GM21786 (cell line): ENCODE measurements around the gene PDCD2L.
"Not testable (repeated sequence)": the region's sequence is repeated elsewhere in the genome, so short reads cannot be mapped to it uniquely, and the experiment has no call there.

Experiments
- ATAC-seq: cut with Tn5 transposase; IDR thresholded peaks from one replicate; pipeline ENCODE4 v1.9.1; 2021; ENCODE audit not compliant: unreplicated experiment

The PDCD2L gene

DNA sequence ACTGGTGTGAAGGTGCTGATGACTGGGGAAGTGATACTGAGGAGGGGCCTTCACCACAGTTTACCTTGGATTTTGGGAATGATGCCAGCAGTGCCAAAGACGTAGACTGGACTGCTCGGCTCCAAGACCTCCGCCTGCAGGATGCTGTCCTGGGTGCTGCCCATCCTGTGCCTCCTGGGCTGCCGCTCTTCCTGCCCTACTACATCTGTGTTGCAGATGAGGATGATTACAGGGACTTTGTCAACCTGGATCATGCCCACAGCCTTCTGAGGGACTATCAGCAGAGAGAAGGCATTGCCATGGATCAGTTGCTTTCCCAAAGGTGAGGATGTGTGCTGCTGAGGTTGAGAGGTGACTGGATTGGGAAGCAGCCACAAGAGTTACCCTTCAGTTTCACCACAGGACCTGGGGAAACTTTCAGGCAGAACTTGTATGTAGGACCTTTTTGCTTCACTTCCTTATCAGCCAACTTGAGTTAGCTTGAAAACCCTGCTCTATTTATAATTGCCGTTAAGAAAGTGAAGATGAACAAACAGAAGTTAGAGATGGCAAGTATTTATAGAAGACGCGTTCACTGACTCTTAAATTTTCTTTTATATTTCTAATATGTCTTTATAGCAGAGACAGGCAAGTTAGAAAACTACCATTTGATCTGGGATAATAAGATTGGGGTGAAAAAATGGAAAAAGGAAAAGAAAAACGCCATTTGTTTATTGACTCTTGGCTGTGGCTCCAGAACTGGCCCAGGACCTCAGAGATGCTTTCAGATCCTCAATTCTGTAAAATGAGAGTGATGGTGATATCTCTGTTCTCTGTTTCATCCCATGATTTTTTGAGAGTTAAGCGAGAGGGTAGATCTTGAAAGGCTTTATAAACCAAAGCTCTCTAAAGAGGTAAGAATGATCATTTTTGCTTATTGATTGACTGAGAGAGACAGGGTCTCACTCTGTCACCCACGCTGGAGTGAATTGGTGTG, 5.3 kb downstream of the PDCD2L start:
- no peak for ATAC-seq

- ATAC-seq, result no peak
Measured at GRCh38 chr19:34411216-34411615, 7.0 kb downstream of the PDCD2L start.

DNA sequence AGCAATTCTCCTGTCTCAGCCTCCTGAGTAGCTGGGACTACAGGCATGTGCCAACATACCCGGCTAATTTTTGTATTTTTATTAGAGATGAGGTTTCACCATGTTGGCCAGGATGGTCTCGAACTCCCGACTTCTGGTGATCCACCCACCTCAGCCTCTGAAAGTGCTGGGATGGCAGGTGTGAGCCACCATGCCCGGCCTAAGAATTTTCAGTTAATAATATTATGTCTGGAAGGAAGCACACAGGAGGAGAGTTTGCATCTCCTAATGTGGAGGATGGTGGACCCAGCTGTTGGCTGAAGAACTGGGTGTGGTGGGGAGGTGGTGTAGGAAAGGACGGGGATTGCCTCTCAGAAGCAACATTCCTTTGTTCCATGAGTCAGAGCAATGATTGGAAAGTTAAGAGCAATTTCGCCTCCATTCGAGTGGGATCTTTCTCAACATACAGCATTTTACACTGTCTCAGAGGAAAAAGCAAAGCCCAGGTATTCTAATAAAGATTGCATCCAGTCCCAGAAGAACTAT, 11.9 kb downstream of the PDCD2L start:
- ATAC-seq, result no peak

DNA sequence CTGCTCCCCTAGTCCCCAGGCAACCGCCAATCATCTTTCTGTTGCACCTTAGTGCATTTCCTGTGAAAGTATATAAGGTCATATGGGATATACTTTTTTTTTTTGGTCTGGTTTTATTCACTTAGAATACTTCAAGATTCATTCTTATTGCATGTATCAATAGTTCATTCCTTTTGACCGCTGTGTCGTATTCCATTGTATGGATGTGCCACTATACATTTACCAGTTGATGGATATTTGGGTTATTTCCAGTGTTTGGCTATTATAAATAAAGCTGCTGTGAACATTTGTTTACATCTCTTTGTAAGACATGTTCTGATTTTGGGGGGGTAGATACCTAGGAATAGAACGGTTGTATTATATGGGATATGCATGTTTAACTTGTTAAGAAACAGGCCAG, 14.1 kb downstream of the PDCD2L start:
- no peak for ATAC-seq

DNA sequence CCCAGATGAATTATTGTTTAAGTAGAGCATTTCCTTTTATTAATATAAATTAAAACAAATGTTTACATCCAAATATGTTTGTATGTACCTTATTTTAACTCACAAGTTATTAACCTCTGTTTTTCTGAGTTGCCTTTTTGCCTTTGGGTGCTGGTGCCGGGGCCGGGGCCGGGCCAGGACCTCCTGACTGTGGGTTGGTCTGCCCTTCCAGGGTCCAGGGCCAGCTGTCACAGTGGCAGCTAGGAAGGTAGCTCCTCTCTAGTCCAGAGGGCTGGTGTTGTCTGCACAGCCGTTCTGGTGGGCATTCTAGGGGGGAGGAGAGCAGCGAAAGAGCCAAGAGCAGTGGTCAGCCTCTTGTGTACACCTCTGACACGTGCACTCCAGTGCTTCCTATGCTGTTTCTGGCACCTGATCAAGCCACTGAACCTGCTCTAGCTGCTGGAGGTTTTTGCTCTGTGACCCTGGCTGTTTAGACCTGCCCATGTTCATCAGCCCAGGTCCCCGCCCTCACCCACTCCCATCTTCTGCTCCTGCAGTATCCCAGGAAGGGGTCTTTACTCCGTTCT, 22.0 kb downstream of the PDCD2L start:
- no peak for ATAC-seq

DNA sequence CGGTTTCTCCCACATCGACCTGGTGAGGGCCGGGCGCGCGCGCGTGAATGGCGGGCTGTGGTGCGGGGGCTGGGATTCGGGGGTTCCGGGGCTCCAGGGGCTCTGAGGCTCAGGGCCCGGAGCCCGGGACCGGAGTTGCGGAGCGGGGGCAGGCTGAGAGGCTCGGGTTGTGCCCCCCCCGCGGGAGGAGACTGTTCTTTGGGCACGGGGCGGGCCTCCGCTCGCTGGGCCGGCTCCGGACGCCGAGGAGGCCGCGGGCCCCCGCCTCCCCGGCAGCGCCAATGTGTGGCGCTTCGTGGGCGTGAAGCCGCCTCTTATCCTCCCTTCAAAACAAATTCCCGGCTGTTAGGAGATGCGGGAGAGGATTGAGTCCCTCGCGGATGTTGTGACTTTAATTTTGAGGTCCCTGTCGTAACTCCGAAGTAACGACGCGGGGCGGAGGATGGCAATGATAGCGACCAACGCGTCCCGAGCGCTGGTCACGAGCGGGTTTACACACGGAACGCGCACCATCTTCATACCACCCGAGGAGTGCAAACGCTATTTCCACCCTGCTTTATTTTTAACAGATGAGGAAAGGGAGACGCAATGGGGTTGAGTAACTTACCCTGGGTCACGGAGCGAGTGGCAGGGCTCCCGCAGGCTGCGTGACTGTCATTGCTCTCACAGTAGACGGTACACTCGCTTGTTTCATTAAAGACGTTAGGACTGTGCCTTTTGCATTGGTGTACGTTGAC, 24.5 kb downstream of the PDCD2L start:
- ATAC-seq, result peak; percentile 34

DNA sequence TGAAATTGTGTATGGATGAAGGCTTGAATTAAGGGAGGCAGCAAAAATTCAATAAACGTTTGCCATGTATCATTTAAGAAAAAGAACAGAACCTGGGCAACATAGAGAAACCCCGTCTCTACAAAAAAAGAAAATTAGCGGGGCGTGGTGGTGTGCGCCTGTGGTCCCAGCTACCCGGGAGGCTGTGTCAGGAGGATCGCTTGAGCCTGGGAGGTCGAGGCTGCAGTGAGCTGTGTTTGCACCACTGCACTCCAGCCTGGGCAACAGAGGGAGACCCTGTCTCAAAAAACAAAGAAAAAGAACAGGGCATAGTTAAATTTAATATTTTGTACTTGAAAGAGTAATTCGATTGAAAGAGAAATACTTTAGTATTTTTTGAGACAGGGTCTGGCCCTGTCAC, 25.4 kb downstream of the PDCD2L start:
- no peak for ATAC-seq

- ATAC-seq, result peak; percentile 50
Measured at GRCh38 chr19:34430738-34431625, 26.8 kb downstream of the PDCD2L start.

GRCh38 chr19:34431681-34432402, 27.6 kb downstream of the PDCD2L start:
- ATAC-seq, result no peak

GRCh38 chr19:34432797-34433196, 28.6 kb downstream of the PDCD2L start:
- no peak for ATAC-seq

DNA sequence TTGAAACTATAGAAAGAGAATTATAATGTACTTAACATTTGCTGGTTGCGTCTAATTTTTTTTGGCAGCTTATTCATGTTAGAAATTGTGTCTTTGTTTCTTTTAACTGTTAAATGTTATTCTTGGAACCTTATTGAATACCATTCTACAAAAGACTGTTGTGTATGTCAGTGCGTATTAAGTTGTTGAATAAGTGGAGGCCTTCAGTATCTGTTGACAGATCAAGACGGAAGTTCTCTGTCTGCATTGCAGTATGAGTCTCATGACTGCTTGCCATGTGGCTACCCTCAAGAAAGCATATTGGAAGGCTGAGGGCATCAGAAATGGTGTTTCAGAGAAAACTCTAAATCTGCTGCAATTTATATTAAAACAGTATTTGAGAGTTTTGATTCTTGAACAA, 32.5 kb downstream of the PDCD2L start:
- no peak for ATAC-seq

DNA sequence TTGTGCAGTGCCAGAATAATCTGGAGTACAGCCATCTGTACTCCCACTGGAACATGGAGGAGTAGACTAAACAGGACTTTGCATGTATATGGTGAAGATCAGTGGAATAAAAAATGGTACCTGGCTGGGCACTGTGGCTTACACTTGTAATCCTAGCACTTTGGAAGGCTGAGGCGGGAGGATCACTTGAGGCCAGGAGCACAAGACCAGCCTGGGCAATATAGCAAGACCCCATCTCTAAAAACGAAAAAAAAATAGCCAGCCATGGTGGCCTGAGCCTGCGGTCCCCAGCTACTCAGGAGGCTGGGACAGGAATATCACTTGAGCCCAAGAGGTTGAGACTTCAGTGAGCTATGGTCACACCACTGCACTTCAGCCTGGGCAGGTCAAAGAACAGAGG, 44.0 kb downstream of the PDCD2L start:
- ATAC-seq, result no peak

GRCh38 chr19:34452723-34453122, 48.5 kb downstream of the PDCD2L start:
- no peak for ATAC-seq

DNA sequence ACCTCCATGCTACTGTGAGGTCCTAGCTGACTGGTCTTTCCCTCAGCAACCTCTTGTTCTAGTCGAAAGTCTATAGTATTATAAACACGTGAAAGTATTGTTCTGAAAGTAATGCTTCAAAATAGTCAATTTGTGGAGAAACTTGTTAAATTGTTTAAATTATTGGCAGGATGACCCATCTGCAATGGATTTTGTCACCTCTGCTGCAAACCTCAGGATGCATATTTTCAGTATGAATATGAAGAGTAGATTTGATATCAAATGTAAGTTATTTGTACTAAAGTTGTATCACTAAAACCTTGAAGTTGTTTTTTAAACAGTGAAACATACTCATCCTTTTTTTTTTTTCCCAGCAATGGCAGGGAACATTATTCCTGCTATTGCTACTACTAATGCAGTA, 49.9 kb downstream of the PDCD2L start:
- no peak for ATAC-seq

DNA sequence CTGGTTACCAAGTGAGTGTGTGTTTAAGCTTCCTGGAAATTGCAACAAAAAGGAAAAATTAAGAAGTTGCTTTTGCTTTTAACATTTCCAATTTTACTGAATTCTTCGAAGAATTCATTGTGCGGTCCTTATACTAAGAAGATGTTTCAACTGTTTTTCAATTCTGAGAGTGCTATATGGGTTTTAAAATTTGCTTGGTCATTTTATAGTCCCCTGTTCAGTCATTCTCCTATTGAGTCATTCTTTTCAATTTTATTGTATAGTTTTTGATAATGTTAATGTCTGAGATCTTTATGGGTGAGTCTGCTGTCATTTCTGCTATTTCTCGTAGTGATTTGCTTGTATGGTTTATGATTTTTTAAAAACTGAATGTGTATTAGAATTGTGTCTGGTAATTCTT, 50.5 kb downstream of the PDCD2L start:
- no peak for ATAC-seq

- not testable (repeated sequence) for ATAC-seq
Measured at GRCh38 chr19:34455783-34456480, 51.7 kb downstream of the PDCD2L start.

DNA sequence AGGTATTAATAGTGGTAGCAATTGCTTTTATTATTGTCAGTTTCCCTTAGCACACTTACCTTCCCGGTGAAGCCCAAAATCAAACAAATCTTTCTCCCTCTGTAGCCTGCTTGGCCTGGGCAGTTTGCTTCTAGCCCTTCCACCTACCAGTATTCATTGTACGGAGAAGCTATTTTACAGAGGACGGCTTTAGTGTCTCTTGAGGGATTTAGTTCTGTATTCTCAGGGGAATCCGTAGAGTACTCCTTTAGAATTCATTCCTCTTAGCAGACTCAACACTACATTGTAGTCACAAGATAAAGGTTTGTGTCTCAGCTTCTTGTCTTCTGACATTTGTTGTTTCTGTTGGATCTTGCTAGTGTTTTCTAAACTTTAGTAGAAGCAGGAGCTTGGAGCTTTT, 53.2 kb downstream of the PDCD2L start:
- no peak for ATAC-seq

DNA sequence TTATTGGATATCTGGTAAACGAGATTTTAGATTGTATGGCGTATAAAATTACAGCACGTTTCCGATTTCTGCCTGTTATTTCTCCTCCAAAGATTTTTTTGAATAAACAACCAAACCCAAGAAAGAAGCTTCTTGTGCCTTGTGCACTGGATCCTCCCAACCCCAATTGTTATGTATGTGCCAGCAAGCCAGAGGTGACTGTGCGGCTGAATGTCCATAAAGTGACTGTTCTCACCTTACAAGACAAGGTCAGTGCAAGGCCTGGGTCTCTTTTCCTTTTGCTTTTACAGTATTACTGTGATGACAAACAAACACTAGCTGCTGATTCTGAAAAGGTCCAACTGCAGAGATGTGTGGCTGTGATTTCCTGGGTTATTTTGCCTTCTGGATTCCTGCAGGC, 54.5 kb downstream of the PDCD2L start:
- no peak for ATAC-seq

DNA sequence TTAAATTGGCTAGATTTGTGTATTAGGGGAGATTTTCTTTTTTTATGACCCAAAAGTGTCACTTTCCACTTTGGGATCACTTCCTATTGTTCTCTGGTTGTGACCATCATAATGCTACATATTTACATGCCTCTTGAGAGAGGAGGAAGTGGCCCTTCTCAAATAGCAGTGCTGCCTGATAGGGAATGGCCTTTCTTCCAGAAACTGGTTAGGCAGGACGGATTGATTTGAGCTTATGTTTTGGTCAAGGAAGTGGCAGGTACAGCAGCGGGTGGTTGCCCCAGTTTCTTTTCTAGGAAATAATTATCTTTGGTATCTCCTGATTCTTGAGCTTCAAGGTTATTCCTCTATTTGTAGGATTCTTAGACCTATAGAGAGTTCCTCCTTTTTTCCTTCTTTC, 55.4 kb downstream of the PDCD2L start:
- no peak for ATAC-seq
